ENCODE data around the gene ITGBL1. TPM values are rescaled to one million over a fixed set of nuclear protein-coding genes. Genes with fewer than 3 reads are reported as not detected.

ITGBL1 gene
- total RNA-seq, 4 donors from 2014 or later = 7.7 to 10.4 (median 9.2) TPM

DNA sequence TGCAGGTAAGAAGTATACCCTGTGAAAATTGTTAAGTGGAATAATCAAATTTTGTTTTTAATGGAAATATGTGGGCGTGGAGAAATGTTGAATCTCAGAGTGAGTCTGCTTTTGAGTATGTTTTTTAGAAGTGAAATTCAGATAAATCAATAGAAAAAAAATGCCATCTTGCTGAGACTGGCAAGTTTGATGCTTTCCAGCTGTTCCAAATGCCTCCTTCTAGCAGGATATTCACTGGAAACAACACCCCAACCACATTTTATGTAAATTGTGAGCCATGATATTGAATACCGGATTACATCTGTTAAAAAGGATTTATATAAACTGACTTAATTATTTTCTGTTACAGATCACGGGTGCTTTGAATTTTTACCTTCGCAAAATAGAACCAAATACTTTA lies 115.4 kb downstream of the ITGBL1 start:
- no peak for DNase-seq (ENCODE audit: low spot score in 2 of 2)
- whole genome bisulfite sequencing = 75% methylated on average over 4 of the region's 4 CpGs

DNA sequence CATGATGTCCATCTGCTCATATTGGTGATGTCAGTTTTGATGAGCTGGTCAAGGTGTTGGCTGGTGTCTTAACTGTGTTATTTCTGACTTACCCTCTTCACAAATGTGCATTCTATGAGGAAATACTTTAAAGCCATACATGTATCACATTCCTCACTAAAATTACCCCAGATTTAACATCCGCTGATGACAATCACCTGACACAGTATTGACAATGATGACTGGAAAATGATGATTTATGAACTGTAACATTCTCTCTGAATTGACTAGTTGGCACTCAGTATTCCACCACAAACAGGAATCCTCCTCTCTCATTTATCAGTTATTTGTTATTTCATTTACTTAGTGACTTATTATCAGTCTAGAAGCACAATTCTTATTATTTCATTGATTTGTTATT lies 117.3 kb downstream of the ITGBL1 start:
- DNase-seq (ENCODE audit: low spot score in 2 of 2) = no peak
- Histone ChIP-seq H3K36me3 (no peaks in the 10 kb centered on the region), H3K27ac (no peak overlapping the region), H3K9me3 (no peaks in the 10 kb centered on the region), H3K27me3 (no peaks in the 10 kb centered on the region), H3K4me1 (no peaks in the 10 kb centered on the region), H3K4me3 (no peak overlapping the region)
- TF ChIP-seq POLR2AphosphoS5 (IDR thresholded peaks at IDR 0.05) (no peak), EP300 (IDR thresholded peaks at IDR 0.05) (no peak), POLR2A (IDR thresholded peaks at IDR 0.05) (no peak)
- TF ChIP-seq, protein P1, sequence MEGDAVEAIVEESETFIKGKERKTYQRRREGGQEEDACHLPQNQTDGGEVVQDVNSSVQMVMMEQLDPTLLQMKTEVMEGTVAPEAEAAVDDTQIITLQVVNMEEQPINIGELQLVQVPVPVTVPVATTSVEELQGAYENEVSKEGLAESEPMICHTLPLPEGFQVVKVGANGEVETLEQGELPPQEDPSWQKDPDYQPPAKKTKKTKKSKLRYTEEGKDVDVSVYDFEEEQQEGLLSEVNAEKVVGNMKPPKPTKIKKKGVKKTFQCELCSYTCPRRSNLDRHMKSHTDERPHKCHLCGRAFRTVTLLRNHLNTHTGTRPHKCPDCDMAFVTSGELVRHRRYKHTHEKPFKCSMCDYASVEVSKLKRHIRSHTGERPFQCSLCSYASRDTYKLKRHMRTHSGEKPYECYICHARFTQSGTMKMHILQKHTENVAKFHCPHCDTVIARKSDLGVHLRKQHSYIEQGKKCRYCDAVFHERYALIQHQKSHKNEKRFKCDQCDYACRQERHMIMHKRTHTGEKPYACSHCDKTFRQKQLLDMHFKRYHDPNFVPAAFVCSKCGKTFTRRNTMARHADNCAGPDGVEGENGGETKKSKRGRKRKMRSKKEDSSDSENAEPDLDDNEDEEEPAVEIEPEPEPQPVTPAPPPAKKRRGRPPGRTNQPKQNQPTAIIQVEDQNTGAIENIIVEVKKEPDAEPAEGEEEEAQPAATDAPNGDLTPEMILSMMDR (IDR thresholded peaks at IDR 0.05) = no peak
- 86% methylated on average over 1 of the region's 1 CpG for WGBS

More for the DNA sequence above, 115.4 kb downstream of the ITGBL1 start:
- Histone ChIP-seq H3K36me3 (no peaks in the 10 kb centered on the region), H3K27me3 (no peaks in the 10 kb centered on the region), H3K27ac (no peak overlapping the region), H3K4me3 (no peak overlapping the region), H3K4me1 (no peaks in the 10 kb centered on the region), H3K9me3 (no peaks in the 10 kb centered on the region)
- TF ChIP-seq, protein P1 (IDR thresholded peaks at IDR 0.05) = no peak
- TF ChIP-seq POLR2A (IDR thresholded peaks at IDR 0.05) = no peak
- TF ChIP-seq EP300 (IDR thresholded peaks at IDR 0.05) = no peak
- TF ChIP-seq POLR2AphosphoS5 (IDR thresholded peaks at IDR 0.05) = no peak

DNA sequence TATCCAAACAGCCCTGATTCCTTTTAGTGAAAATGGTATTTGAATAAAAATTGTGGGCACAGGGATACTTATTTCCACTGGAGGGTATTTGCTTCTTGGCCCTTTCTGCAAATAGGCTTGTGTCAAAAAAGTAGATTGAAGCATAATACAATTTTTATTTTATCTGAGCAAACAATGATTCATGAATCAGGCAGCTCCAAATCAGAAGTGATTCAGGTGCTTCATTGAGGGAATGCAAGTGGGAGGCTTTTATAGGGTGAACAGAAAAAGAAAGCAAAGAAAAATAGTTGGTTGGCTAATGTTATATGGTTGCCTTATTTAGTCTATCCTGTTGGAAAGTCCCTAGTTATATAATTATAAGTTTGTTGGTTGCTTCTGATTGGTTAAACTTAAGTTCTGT lies 117.9 kb downstream of the ITGBL1 start:
- no peaks in the 10 kb centered on the region for H3K36me3 ChIP-seq
- no peaks in the 10 kb centered on the region for H3K9me3 ChIP-seq
- no peak for DNase-seq (ENCODE audit: low spot score in 2 of 2)
- TF ChIP-seq POLR2A (IDR thresholded peaks at IDR 0.05) = no peak
- TF ChIP-seq EP300 (IDR thresholded peaks at IDR 0.05) = no peak
- TF ChIP-seq POLR2AphosphoS5 (IDR thresholded peaks at IDR 0.05) = no peak
- TF ChIP-seq, protein P1 (IDR thresholded peaks at IDR 0.05) = no peak
- H3K4me3 ChIP-seq = no peak overlapping the region
- no peaks in the 10 kb centered on the region for H3K4me1 ChIP-seq
- no peak overlapping the region for H3K27ac ChIP-seq
- no peaks in the 10 kb centered on the region for H3K27me3 ChIP-seq

DNA sequence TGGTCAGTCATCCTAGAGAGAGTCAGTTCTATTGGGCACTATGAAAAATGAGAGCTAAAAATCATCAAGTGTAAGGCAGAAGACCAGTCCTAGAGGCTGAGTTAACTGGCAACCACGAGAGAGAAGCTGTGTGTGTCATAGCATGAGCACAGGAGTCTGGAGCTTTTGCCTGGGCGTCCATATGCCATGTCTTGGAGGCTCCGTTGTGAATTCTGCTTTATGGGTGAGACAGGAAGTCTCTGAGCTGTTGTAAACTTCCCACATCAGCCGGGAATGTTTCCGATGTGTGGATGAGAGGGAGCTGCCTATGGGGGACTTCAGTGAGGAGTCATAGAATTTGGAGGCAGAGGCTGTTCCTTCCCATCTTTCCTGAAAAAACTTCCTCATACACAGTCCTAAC lies 120.0 kb downstream of the ITGBL1 start:
- no peaks in the 10 kb centered on the region for H3K9me3 ChIP-seq
- WGBS = 53% methylated on average over 5 of the region's 5 CpGs
- TF ChIP-seq EP300 (IDR thresholded peaks at IDR 0.05) = no peak
- no peak for TF ChIP-seq POLR2AphosphoS5 (IDR thresholded peaks at IDR 0.05)
- TF ChIP-seq POLR2A (IDR thresholded peaks at IDR 0.05) = no peak
- TF ChIP-seq, protein P1 (IDR thresholded peaks at IDR 0.05) = no peak

DNA sequence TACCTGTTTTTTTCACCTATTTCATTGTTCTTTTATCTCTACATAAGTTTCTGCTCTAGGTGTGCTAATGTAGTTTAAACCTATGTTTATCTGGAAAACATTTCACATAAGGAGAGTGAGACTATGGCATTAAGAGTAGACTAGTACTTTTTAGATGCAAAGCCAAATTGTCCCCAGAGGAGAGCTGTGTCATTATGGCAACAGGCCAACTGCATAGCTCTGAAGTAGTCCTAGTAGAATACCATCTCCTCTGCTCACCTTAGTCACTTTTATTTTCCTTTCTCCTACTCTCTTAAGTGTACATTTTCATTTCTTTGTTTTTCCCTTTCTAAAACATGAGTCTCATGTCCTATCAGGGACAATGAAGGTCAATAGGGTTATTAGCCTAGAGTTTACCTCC lies 123.1 kb downstream of the ITGBL1 start:
- H3K27ac ChIP-seq = no peak overlapping the region
- no peaks in the 10 kb centered on the region for H3K4me1 ChIP-seq
- no peak for DNase-seq (ENCODE audit: low spot score in 2 of 2)

More for the DNA sequence above, 120.0 kb downstream of the ITGBL1 start:
- H3K27ac ChIP-seq = no peak overlapping the region
- H3K4me3 ChIP-seq = no peak overlapping the region
- no peaks in the 10 kb centered on the region for H3K4me1 ChIP-seq
- no peaks in the 10 kb centered on the region for H3K27me3 ChIP-seq
- DNase-seq (ENCODE audit: low spot score in 2 of 2) = no peak
- H3K36me3 ChIP-seq = no peaks in the 10 kb centered on the region

More for the DNA sequence above, 123.1 kb downstream of the ITGBL1 start:
- Histone ChIP-seq H3K36me3 (no peaks in the 10 kb centered on the region), H3K4me3 (no peak overlapping the region), H3K27me3 (no peaks in the 10 kb centered on the region), H3K9me3 (no peaks in the 10 kb centered on the region)
- TF ChIP-seq EP300 (IDR thresholded peaks at IDR 0.05) (no peak), POLR2A (IDR thresholded peaks at IDR 0.05) (no peak), POLR2AphosphoS5 (IDR thresholded peaks at IDR 0.05) (no peak)
- TF ChIP-seq, protein P1 (IDR thresholded peaks at IDR 0.05) = no peak

Data from suprapubic skin (tissue), 4 donors.